ENCODE results near the gene DNAJC24.

DNAJC24 gene

GRCh38 chr11:31417357-31417756, 47.7 kb downstream of the DNAJC24 start:
- DNase-seq = no peak

GRCh38 chr11:31417816-31418215, 48.2 kb downstream of the DNAJC24 start:
- DNase-seq = no peak

GRCh38 chr11:31419138-31419537, 49.5 kb downstream of the DNAJC24 start:
- DNase-seq = no peak

GRCh38 chr11:31419669-31420068, 50.0 kb downstream of the DNAJC24 start:
- DNase-seq = no peak

- no peak for DNase-seq
Measured at GRCh38 chr11:31421820-31422219, 52.2 kb downstream of the DNAJC24 start.

DNA sequence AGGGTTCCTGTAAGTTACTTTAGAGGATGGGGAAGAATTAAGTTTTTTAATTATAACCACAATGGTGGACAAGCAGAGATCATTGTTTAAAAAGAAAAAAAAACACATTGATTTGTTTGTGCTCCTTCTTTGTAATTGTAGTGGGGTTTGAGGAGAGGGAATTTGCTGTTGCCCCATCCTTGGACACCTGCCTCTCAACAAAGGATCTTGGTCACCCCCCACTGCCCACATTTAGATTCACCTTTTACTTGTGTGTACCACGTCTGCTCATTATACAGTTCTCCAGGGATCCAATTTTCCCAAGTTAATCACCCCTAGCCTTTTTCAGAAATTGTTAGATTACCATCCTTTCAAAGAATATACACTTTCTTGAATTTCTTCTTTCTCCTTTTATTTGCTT, 53.0 kb downstream of the DNAJC24 start:
- DNase-seq = no peak

- no peak for DNase-seq
Measured at GRCh38 chr11:31424652-31425051, 55.0 kb downstream of the DNAJC24 start.

- DNase-seq = no peak
Measured at GRCh38 chr11:31433851-31434250, 64.2 kb downstream of the DNAJC24 start.

GRCh38 chr11:31437742-31438435, 68.2 kb downstream of the DNAJC24 start:
- DNase-seq = no peak

DNA sequence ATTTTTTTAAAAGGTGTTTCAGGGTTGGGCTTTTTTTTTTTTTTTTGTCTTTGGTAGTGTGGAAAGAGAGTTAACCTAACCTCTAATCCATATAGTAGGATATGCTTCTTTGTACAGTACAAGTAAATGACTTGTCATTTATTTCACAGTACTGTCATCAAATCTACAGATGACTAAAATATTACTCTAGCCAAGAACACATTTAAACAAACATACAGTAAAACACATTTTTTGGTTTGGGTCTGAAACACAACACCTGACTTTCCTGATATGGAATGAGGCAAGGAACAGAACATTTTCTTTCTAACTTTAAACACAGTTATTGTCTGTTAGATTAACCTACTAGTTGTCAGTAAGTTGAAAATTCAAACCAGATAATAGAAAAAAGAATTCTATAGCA, 71.6 kb downstream of the DNAJC24 start:
- DNase-seq = no peak

DNA sequence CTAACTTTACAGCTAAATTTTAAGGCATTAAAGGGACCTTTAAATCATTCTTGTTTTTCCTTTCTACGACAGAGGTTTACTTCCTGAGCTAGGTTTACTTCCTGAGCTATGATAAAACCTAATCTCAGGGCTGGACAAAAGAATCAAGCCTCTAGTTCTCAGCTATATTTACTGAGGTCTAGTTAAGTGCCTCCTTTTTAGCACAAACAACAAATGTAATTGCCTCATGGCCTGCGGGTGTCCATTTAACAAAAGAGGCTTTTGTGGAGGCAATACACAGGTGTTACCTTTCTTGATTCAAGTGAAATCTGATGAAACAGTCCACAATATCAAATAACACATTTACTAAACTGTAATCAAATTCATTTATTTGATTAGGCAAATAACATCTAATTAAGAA, 72.4 kb downstream of the DNAJC24 start:
- DNase-seq = no peak

- no peak for DNase-seq
Measured at GRCh38 chr11:31443802-31444201, 74.1 kb downstream of the DNAJC24 start.

DNA sequence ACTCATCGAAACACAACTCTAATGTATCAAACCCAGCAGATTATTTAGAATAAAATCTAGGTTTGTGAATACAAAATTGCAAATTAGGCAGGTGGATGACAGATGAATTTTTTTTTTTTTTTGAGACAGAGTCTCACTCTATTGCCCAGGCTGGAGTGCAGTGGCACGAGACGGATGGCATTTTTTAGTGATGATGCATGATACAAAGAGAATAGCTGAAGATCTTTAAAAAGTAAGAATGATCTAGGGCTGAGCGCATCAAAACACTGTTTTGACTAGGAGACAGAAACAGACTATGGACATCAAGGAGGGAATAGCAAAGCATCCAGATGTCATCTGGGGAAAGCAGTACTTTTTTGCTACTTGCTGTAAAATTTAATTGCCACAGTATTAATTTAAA, 76.0 kb downstream of the DNAJC24 start:
- no peak for DNase-seq

GRCh38 chr11:31449040-31449439, 79.4 kb downstream of the DNAJC24 start:
- no peak for DNase-seq

GRCh38 chr11:31450841-31451240, 81.2 kb downstream of the DNAJC24 start:
- no peak for DNase-seq

DNA sequence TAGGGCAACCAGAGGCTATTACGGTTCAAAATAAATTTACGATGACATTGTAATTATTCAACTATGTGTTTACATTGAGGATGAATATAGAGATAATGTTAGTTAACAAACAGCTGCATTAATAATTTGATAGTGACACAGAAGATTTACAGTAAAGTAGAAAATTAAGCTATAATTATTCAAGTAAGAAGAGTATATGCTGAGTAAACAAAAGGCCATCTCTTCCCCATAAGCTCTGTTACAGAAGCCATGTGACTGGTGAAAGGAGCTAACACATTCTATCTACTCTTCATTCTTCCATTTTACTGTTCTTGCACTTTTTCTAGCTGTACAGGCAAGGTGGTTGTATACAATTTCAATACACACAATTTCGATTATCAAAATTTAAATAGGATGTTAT, 85.5 kb downstream of the DNAJC24 start:
- DNase-seq = no peak

GRCh38 chr11:31464436-31464835, 94.8 kb downstream of the DNAJC24 start:
- DNase-seq = no peak

GRCh38 chr11:31474083-31474482, 104.4 kb downstream of the DNAJC24 start:
- no peak for DNase-seq

DNA sequence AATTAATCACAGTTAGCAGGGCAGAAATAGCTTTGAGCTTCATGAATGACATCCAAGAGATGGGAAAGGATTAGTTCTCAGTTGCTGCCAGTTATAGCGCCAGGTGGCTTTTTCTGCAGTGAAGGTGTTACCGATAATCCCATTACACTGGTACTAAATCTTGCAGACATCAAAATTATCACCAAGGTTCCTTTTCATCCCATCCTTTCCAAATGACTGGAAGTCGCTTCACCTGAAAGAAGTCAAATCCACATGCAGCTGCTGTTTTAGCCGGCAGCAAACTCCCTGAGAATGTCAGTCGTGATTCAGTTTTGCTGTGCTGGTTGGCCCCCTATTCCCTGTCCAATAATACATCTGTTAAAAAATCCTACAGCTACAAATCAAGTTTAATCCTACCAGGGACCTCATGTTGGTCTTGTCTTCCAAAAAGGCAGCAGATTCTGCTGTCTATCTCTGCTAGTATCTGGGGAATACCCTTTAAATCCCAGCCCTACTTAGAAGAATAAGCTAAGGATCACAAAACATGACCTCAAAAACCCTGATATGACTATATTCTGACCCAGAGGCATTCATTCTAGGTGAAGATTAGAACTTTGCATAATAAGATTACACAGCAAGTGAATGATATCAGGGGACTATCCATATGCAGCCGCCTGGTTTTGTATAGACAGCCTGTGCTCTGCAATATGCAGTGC, 108.0 kb downstream of the DNAJC24 start:
- DNase-seq = no peak

GRCh38 chr11:31478223-31478590, 108.5 kb downstream of the DNAJC24 start:
- no peak for DNase-seq

GRCh38 chr11:31479066-31479465, 109.4 kb downstream of the DNAJC24 start:
- DNase-seq = no peak

DNA sequence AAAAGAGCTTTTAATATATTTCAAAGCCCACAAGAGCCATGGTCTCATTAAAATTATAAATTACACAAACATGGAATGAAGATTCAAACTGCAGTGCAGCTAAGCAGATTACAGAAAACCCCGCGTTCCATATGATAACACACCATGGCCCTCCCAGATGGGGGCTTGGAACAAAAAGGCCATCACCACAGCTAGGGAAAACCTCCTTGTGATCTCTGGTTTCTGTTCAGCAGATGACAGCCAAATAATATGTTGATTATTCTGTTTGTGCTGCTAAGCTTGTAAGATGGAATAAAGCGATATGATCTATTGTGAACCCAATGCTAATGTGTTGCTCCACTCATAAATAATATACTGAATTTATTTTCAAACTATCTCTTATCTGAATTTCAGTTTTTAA, 111.3 kb downstream of the DNAJC24 start:
- no peak for DNase-seq
